Mucosa of rectum (tissue), 2 donors: ENCODE results near the gene ST3GAL4.
"Not testable (repeated sequence)": the region's sequence is repeated elsewhere in the genome, so short reads cannot be mapped to it uniquely, and the experiment has no call there.

ENCODE experiments used
- H3K27ac ChIP-seq, 2 donors: one replicate each; pipeline ENCODE4 v1.7.0; 2013; ENCODE audit warnings: inconsistent platforms in 2 of 2, low read depth in 2 of 2, low read length in 2 of 2
- H3K27me3 ChIP-seq, 2 donors: one replicate each; pipeline ENCODE4 v1.7.0; 2013; ENCODE audit warnings: low read length in 2 of 2; ENCODE audit not compliant: control insufficient read depth in 2 of 2, insufficient read depth in 2 of 2
- H3K36me3 ChIP-seq, 2 donors: one replicate each; pipeline ENCODE4 v1.7.0; 2013; ENCODE audit warnings: low read length in 2 of 2; ENCODE audit not compliant: control insufficient read depth in 2 of 2, insufficient read depth in 2 of 2
- H3K4me1 ChIP-seq, 2 donors: one replicate each; pipeline ENCODE4 v1.7.0; 2013; ENCODE audit warnings: low read length in 2 of 2, mild to moderate bottlenecking in 1 of 2; ENCODE audit not compliant: control insufficient read depth in 2 of 2, insufficient read depth in 2 of 2
- H3K4me3 ChIP-seq, 2 donors: one replicate each; pipeline ENCODE4 v1.7.0; 2013; ENCODE audit warnings: low read length in 2 of 2
- H3K9ac ChIP-seq, 2 donors: one replicate each; pipeline ENCODE4 v1.7.0; 2013; ENCODE audit warnings: low read length in 2 of 2, low read depth in 1 of 2, mild to moderate bottlenecking in 1 of 2
- H3K9me3 ChIP-seq, 2 donors: one replicate each; pipeline ENCODE4 v1.7.0; 2013; ENCODE audit warnings: low read length in 2 of 2; ENCODE audit not compliant: control insufficient read depth in 2 of 2
- donor health status: healthy.
- donor health status: Normal muscosa, but diverticular disease.

Gene ST3GAL4, protein sequence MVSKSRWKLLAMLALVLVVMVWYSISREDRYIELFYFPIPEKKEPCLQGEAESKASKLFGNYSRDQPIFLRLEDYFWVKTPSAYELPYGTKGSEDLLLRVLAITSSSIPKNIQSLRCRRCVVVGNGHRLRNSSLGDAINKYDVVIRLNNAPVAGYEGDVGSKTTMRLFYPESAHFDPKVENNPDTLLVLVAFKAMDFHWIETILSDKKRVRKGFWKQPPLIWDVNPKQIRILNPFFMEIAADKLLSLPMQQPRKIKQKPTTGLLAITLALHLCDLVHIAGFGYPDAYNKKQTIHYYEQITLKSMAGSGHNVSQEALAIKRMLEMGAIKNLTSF

DNA sequence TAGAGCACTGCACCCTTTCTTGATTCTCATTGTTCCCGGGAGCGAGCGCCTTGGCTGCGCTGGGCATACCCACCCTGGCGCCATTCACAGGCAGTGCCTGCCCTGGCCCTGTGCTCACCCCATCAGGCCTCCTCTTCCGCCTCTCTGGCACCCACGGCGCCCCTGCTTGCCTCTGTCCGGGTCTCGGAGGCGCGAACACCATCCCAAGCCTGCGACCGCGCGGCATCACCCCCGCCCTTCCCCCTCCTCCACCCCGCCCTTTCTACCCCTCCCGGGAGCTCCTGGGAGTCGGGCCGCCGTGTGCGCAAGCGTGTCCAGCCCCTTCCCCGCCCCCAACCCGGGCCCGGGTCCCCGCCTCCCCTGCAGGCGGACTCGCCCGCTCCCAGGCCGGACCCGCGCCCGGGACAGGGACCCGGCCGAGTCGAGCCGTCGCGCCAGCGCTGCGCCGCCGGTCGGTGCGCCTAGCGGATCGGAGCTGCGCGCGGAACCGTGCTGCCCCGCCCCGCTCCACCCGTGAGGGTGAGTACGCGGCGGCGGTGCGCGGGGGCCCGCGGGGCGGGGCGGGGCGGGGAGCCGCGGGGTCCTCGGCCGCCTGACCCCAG lies at the start of gene ST3GAL4:
TSS of gene ST3GAL4 (plus strand) at position 363 of the 602 bp plus-strand sequence. CDS start 50,470 bp downstream, outside the sequence.
- peak within 1 kb of the TSS; percentile 65 to 80 for H3K4me3 ChIP-seq
- H3K9me3 ChIP-seq: no peaks in the 10 kb centered on the region
- H3K9ac ChIP-seq: peak within 1 kb of the TSS; percentile 62 to 63
- H3K4me1 ChIP-seq: peaks cover 17 to 22% of the 10 kb centered on the region in 2 donors
- H3K27ac ChIP-seq: peak within 1 kb of the TSS; percentile 52 to 70
- no peaks in the 10 kb centered on the region for H3K27me3 ChIP-seq
- no peaks in the 10 kb centered on the region for H3K36me3 ChIP-seq

- H3K9ac ChIP-seq: no peak overlapping the region
- H3K27ac ChIP-seq: no peak overlapping the region
- peaks cover 1 to 17% of the 10 kb centered on the region in 2 donors for H3K4me1 ChIP-seq
- peaks cover 3 to 4% of the 10 kb centered on the region in 2 donors for H3K36me3 ChIP-seq
- H3K4me3 ChIP-seq: no peak overlapping the region
- H3K9me3 ChIP-seq: no peaks in the 10 kb centered on the region
- H3K27me3 ChIP-seq: no peaks in the 10 kb centered on the region
Observed at GRCh38 chr11:126305699-126306098, 49.8 kb upstream of the ST3GAL4 start.

GRCh38 chr11:126307706-126308105 lies 47.8 kb upstream of the ST3GAL4 start:
- peaks cover 7 to 22% of the 10 kb centered on the region in 2 donors for H3K4me1 ChIP-seq
- peaks cover 3 to 4% of the 10 kb centered on the region in 2 donors for H3K36me3 ChIP-seq
- no peak overlapping the region for H3K27ac ChIP-seq
- H3K9ac ChIP-seq: no peak overlapping the region
- H3K9me3 ChIP-seq: no peaks in the 10 kb centered on the region
- no peaks in the 10 kb centered on the region for H3K27me3 ChIP-seq
- no peak overlapping the region for H3K4me3 ChIP-seq

GRCh38 chr11:126308271-126308671 lies 47.2 kb upstream of the ST3GAL4 start:
- H3K27ac ChIP-seq: no peak overlapping the region
- H3K4me3 ChIP-seq: no peak overlapping the region
- no peak overlapping the region for H3K9ac ChIP-seq
- no peaks in the 10 kb centered on the region for H3K27me3 ChIP-seq
- peaks cover 3 to 4% of the 10 kb centered on the region in 2 donors for H3K36me3 ChIP-seq
- no peaks in the 10 kb centered on the region for H3K9me3 ChIP-seq
- peaks cover 13 to 23% of the 10 kb centered on the region in 2 donors for H3K4me1 ChIP-seq

GRCh38 chr11:126308771-126309170 lies 46.7 kb upstream of the ST3GAL4 start:
- not testable (repeated sequence) for H3K4me3 ChIP-seq, H3K9me3 ChIP-seq, H3K27ac ChIP-seq, H3K27me3 ChIP-seq, H3K36me3 ChIP-seq, H3K9ac ChIP-seq
- H3K4me1 ChIP-seq: peaks cover 15 to 18% of the 10 kb centered on the region in 2 donors

DNA sequence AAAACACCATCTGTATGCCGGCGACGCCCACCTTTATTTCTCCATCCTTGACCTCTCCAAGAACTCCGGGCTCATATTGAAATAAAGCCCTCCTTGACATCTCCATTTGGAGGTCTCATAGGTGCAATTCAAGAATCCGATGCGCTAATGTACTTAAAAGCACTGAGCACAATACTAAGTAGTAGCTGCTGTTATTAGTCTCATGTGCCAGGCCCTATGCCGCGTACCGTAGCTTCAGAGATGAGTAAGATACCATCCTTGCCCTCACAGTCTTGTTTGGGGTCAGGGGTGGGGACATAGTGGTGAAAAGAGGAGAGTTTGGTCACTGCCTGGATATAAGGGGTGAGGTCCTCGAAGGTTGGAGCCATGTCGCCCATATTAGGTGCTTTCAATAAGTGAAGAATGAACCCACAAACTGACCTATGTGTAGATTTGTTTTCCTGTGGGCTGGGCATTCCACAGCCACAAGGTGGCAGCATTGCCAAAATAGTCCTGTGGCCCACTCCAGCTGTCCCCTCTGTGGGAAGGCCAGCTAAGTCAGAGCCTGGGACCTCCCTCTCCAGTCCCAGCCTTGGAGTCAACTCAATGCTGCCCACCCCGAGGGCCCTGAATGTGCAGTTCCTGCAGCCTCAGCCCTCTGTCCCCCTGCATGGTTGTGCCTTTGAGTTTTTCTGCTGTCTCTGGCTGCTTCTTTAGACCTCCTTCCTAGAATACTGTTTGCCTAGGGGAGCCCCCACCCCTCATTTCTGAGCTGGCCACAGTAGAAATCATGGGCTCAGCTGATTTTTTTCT lies 45.1 kb upstream of the ST3GAL4 start:
- Histone ChIP-seq H3K36me3 (peaks cover 3 to 4% of the 10 kb centered on the region in 2 donors), H3K27me3 (no peaks in the 10 kb centered on the region), H3K4me3 (no peak overlapping the region), H3K27ac (no peak overlapping the region), H3K9ac (no peak overlapping the region), H3K4me1 (peaks cover 13 to 15% of the 10 kb centered on the region in 2 donors), H3K9me3 (no peaks in the 10 kb centered on the region)

GRCh38 chr11:126310992-126311310 lies 44.5 kb upstream of the ST3GAL4 start:
- Histone ChIP-seq H3K4me1 (peaks cover 13 to 15% of the 10 kb centered on the region in 2 donors), H3K9ac (no peak overlapping the region), H3K4me3 (no peak overlapping the region), H3K27ac (no peak overlapping the region), H3K27me3 (no peaks in the 10 kb centered on the region), H3K36me3 (peaks cover 3 to 4% of the 10 kb centered on the region in 2 donors), H3K9me3 (no peaks in the 10 kb centered on the region)

- H3K4me3 ChIP-seq: no peak overlapping the region
- no peaks in the 10 kb centered on the region for H3K27me3 ChIP-seq
- H3K27ac ChIP-seq: peak overlapping the region in 1 of 2 donors; percentile 0
- no peak overlapping the region for H3K9ac ChIP-seq
- peaks cover 13 to 15% of the 10 kb centered on the region in 2 donors for H3K4me1 ChIP-seq
- no peaks in the 10 kb centered on the region for H3K9me3 ChIP-seq
- H3K36me3 ChIP-seq: peaks cover 1 to 3% of the 10 kb centered on the region in 2 donors
Observed at GRCh38 chr11:126311401-126312291, 43.8 kb upstream of the ST3GAL4 start.

DNA sequence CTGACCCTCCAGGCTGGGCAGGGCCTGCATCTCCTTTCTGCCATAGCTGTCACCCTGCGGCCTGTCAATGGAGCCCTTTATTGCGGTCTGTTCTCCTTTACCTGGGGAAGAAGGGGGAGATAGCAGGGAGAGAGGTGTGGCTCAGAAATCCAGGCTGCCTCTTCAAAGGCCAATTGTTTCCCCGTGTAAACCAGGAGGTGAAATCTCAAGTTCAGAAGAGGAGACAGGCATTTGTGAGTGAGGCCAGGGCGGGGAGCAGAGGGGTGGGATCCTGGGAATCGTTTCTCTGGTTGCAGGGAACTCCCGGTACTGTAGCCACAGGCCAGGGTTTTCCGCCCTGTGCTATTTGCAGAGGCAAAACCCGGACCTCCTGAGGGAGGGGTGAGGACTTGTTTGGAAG lies 42.5 kb upstream of the ST3GAL4 start:
- Histone ChIP-seq H3K36me3 (peaks cover 0 to 3% of the 10 kb centered on the region in 2 donors), H3K4me1 (peaks cover 20% of the 10 kb centered on the region in 2 donors), H3K27ac (peak overlapping the region; percentile 1 to 32), H3K4me3 (no peak overlapping the region), H3K9ac (peak overlapping the region in 1 of 2 donors; percentile 9), H3K27me3 (no peaks in the 10 kb centered on the region), H3K9me3 (no peaks in the 10 kb centered on the region)
